Stomach (tissue), 9 donors: Measurements from ENCODE around the gene LMNB1. TPM values are rescaled to one million over a fixed set of nuclear protein-coding genes. Genes with fewer than 3 reads are reported as not detected.
A peak's percentile ranks its signal among the peaks of the same experiment; 100 is the strongest.

ENCODE experiments used
- DNase-seq, 2 donors: peaks; one replicate each; pipeline versions ENCODE4 v3.0.0 to v3.0.0-alpha.2; 2013 to 2019
- H3K27ac ChIP-seq, 5 donors: fragments of 200-600 bp in 4 of 5; sonication (generic) in 4 of 5; one replicate each; pipeline ENCODE4 v1.5.1; 2013 to 2019; ENCODE audit warnings: mild to moderate bottlenecking in 1 of 5, moderate library complexity in 1 of 5
- H3K27me3 ChIP-seq, 3 donors: fragments of 200-600 bp; sonication (generic); one replicate each; pipeline ENCODE4 v1.5.1; 2017 to 2019; ENCODE audit warnings: mixed run types in 1 of 3
- H3K36me3 ChIP-seq, 4 donors: fragments of 200-600 bp; sonication (generic); 1 replicate in 3 of 4; 2 replicates in 1 of 4; pipeline ENCODE4 v1.5.1; 2016 to 2019
- H3K4me1 ChIP-seq, 4 donors: fragments of 200-600 bp; sonication (generic); one replicate each; pipeline ENCODE4 v1.5.1; 2016 to 2019
- H3K4me3 ChIP-seq, 4 donors: fragments of 200-600 bp; sonication (generic) in 3 of 4; one replicate each; pipeline ENCODE4 v1.5.1; 2016 to 2019; ENCODE audit warnings: mild to moderate bottlenecking in 1 of 4
- H3K9me3 ChIP-seq, 4 donors: fragments of 200-600 bp; sonication (generic); one replicate each; pipeline ENCODE4 v1.5.1; 2016 to 2019
- EP300 ChIP-seq: sonication (generic); formaldehyde crosslinking; IDR thresholded peaks from one replicate; pipeline ENCODE4 v1.6.1; 2017; ENCODE audit warnings: antibody characterized with exemption
- POLR2A ChIP-seq, 4 donors: fragments of 450-650 bp; IDR thresholded peaks; one replicate each; pipeline ENCODE4 v1.6.1; 2016; ENCODE audit warnings: antibody characterized with exemption in 4 of 4, control low read depth in 2 of 4, mild to moderate bottlenecking in 1 of 4, moderate library complexity in 1 of 4
- POLR2AphosphoS5 ChIP-seq, 3 donors: sonication (generic); formaldehyde crosslinking; IDR thresholded peaks; one replicate each; pipeline ENCODE4 v1.6.1; 2016; ENCODE audit warnings: antibody characterized with exemption in 3 of 3
- WGBS, 5 donors: extraction: QIAGEN DNeasy Blood & Tissue Kit in 3 of 5; methylation state at CpG; one replicate each; pipeline versions ENCODE4 v1.1.5 to v1.1.7; 2013 to 2018; 5-methylcytosine and 5-hydroxymethylcytosine counted together
- intact Hi-C: fragments of 100-400 bp; cut with DNase I; formaldehyde crosslinking; loops from one replicate; pipeline ENCODE4 v1.15.1; 2023; ENCODE audit warnings: low total_unique reads
- polyA plus RNA-seq, 3 donors: library from polyadenylated mRNA; stranded (reverse); fragments of 200-250 nt; gene quantifications; one replicate each; pipeline ENCODE4 v1.2.3, GENCODE V29; 2013
- total RNA-seq, 5 donors: library from RNA; depleted of rRNA; stranded (reverse); fragments of >200 nt; gene quantifications; one replicate each; pipeline versions ENCODE4 v1.1.0 to v1.2.3, GENCODE V29; 2014 to 2016
- TF ChIP-seq, protein P1 (sequence below), 7 experiments: fragments of 450-650 bp in 4 of 7; fragments of 200-600 bp in 3 of 7; sonication (generic) in 3 of 7; IDR thresholded peaks; one replicate each; pipeline ENCODE4 v1.5.1; 2016 to 2019; ENCODE audit warnings: antibody characterized with exemption in 7 of 7, control low read depth in 2 of 7, mild to moderate bottlenecking in 1 of 7
- donor health status: healthy with polysubstance abuse.
- donor health status: Bipolar disorder and iron deficiency.
- donor health status: healthy.

Gene LMNB1
- total and polyA plus RNA-seq, 8 donors: 7.6 to 167 (median 9.9) TPM

DNA sequence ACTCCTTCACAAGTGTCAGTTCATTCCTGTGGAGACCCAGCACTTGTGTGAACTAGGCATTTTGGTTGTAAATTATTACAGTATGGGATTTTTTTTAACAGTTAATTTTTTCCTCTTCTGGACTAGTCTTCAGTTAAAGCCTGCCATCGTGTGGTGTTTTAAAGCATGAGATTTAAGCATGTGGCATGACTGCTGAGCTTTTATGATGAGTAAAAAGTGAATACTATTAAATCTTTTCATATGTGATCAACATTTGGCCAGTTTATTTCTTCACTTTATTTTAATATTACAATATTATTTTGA is 25.0 kb downstream of the LMNB1 start:
- WGBS, 5 donors: 16 to 43% (median 29%) methylated on average over 1 of the region's 1 CpG
- no peak overlapping the region for H3K27ac ChIP-seq
- peak in 1 of 2 donors; percentile 59 for DNase-seq
- H3K36me3 ChIP-seq: peaks cover 0 to 16% (median 13%) of the 10 kb centered on the region in 4 donors
- TF ChIP-seq, protein P1, sequence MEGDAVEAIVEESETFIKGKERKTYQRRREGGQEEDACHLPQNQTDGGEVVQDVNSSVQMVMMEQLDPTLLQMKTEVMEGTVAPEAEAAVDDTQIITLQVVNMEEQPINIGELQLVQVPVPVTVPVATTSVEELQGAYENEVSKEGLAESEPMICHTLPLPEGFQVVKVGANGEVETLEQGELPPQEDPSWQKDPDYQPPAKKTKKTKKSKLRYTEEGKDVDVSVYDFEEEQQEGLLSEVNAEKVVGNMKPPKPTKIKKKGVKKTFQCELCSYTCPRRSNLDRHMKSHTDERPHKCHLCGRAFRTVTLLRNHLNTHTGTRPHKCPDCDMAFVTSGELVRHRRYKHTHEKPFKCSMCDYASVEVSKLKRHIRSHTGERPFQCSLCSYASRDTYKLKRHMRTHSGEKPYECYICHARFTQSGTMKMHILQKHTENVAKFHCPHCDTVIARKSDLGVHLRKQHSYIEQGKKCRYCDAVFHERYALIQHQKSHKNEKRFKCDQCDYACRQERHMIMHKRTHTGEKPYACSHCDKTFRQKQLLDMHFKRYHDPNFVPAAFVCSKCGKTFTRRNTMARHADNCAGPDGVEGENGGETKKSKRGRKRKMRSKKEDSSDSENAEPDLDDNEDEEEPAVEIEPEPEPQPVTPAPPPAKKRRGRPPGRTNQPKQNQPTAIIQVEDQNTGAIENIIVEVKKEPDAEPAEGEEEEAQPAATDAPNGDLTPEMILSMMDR (IDR thresholded peaks at IDR 0.05): peak in 1 of 7 experiments; percentile 22
- TF ChIP-seq EP300 (no peak), POLR2AphosphoS5 (IDR thresholded peaks at IDR 0.05) (no peak), POLR2A (IDR thresholded peaks at IDR 0.05) (no peak)
- H3K27me3 ChIP-seq: no peaks in the 10 kb centered on the region
- no peak overlapping the region for H3K4me3 ChIP-seq
- intact Hi-C loops: no loop called here
- H3K4me1 ChIP-seq: no peaks in the 10 kb centered on the region
- H3K9me3 ChIP-seq: no peaks in the 10 kb centered on the region

DNA sequence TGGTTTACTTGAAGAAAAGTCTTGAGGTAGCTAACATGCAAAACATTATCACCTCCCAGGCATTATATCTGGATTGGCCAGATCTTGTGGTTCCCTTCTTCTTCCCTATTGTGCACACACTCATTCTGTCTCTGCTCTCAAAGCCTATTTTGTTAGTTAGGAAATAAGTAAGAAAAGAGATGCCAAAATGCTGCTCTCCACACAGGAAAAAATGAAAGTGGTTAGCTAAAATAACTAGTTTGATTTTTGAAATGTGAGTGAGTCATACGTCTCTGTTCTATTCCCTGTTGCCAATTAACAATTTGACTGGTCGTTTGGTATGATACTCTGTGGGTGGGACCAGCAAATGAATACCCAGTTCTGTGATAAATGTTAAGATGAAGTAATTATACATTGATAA is 28.1 kb downstream of the LMNB1 start:
- DNase-seq: no peak
- TF ChIP-seq POLR2AphosphoS5 (IDR thresholded peaks at IDR 0.05) (no peak), POLR2A (IDR thresholded peaks at IDR 0.05) (no peak), EP300 (no peak)
- TF ChIP-seq, protein P1 (IDR thresholded peaks at IDR 0.05): no peak
- Histone ChIP-seq H3K27me3 (no peaks in the 10 kb centered on the region), H3K4me3 (no peak overlapping the region), H3K4me1 (peaks cover 0 to 5% (median 0%) of the 10 kb centered on the region in 4 donors), H3K9me3 (no peaks in the 10 kb centered on the region), H3K27ac (no peak overlapping the region), H3K36me3 (peaks cover 0 to 17% (median 13%) of the 10 kb centered on the region in 4 donors)
- WGBS, 5 donors: 42 to 53% (median 48%) methylated on average over 2 of the region's 2 CpGs
- intact Hi-C loops: no loop called here

DNA sequence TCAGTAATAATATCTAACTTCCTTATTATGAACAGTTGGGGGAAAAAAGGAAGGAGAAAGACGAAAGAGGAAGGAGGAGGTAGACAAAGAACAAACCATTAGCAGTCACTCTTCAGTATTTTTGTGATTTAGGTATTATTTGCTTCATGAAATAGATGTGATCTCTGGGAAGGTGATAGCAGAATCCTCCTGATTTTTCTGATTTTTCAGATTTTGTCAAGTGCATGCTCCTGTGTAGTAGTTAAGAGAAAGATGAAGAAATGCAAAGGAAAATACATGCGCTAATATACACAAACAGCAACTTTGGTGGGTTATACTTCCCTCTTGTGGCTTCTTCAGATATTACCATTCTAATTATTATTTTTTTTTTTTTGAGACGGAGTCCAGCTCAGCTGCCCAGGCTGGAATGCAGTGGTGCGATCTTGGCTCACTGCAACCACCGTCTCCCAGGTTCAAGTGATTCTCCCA is 31.6 kb downstream of the LMNB1 start:
- 50 to 61% (median 55%) methylated on average over 5 of the region's 5 CpGs for WGBS, 5 donors
- intact Hi-C loops: no loop called here
- no peaks in the 10 kb centered on the region for H3K9me3 ChIP-seq
- no peaks in the 10 kb centered on the region for H3K27me3 ChIP-seq
- TF ChIP-seq POLR2A (IDR thresholded peaks at IDR 0.05): no peak
- TF ChIP-seq, protein P1 (IDR thresholded peaks at IDR 0.05): peak in 5 of 7 experiments; percentile 16 to 49 (median 32)
- DNase-seq: peak in 1 of 2 donors; percentile 54
- H3K27ac ChIP-seq: peak overlapping the region in 1 of 5 donors; percentile 79
- peaks cover 0 to 5% (median 0%) of the 10 kb centered on the region in 4 donors for H3K4me1 ChIP-seq
- peaks cover 0 to 30% (median 20%) of the 10 kb centered on the region in 4 donors for H3K36me3 ChIP-seq
- H3K4me3 ChIP-seq: no peak overlapping the region

DNA sequence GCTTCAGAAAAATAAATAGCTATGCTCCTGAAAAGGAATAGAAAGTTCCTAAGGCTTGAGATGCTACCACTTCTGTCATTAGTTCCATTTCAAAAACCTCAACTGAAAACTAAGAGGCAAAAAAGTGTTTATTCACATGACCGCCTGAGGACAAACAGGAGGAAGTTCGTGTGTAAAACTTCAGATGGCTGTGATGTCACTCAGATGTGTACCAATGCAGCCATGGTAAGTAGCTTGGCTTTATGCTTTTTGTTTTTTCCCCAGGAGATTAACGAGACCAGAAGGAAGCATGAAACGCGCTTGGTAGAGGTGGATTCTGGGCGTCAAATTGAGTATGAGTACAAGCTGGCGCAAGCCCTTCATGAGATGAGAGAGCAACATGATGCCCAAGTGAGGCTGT is 33.0 kb downstream of the LMNB1 start:
- DNase-seq: no peak
- Histone ChIP-seq H3K27ac (peak overlapping the region in 2 of 5 donors; percentile 73 to 79), H3K27me3 (no peaks in the 10 kb centered on the region), H3K4me1 (peaks cover 0 to 5% (median 0%) of the 10 kb centered on the region in 4 donors), H3K9me3 (no peaks in the 10 kb centered on the region), H3K36me3 (peaks cover 0 to 34% (median 21%) of the 10 kb centered on the region in 4 donors), H3K4me3 (no peak overlapping the region)
- no peak for TF ChIP-seq POLR2AphosphoS5 (IDR thresholded peaks at IDR 0.05)
- no peak for TF ChIP-seq POLR2A (IDR thresholded peaks at IDR 0.05)
- no peak for TF ChIP-seq EP300
- TF ChIP-seq, protein P1 (IDR thresholded peaks at IDR 0.05): no peak
- 89 to 93% (median 91%) methylated on average over 7 of the region's 7 CpGs for WGBS, 5 donors
- intact Hi-C loops: no loop called here
